Prostate gland (tissue), 2 donors: ENCODE measurements around the gene A3GALT2. TPM values are rescaled to one million over a fixed set of nuclear protein-coding genes. Genes with fewer than 3 reads are reported as not detected.

Experiments used
- DNase-seq: peaks from one replicate; pipeline ENCODE4 v3.0.0-alpha.2; 2019; ENCODE audit warnings: low spot score
- H3K27ac ChIP-seq, 2 donors: fragments of 200-600 bp; sonication (generic); 2 replicates each; pipeline ENCODE4 v1.5.1; 2017 to 2019
- H3K27me3 ChIP-seq: fragments of 200-600 bp; sonication (generic); replicated peaks from 2 replicates; pipeline ENCODE4 v1.5.1; 2019; ENCODE audit not compliant: insufficient read depth
- H3K36me3 ChIP-seq, 2 donors: fragments of 200-600 bp; sonication (generic); 1 replicate in 1 of 2; 2 replicates in 1 of 2; pipeline versions ENCODE4 v1.5.1 to v1.8.1; 2017 to 2019
- H3K4me1 ChIP-seq: fragments of 200-600 bp; sonication (generic); replicated peaks from 2 replicates; pipeline ENCODE4 v1.5.1; 2019
- H3K4me3 ChIP-seq, 2 donors: fragments of 200-600 bp; sonication (generic); 2 replicates each; pipeline ENCODE4 v1.5.1; 2017 to 2019
- H3K9me3 ChIP-seq: fragments of 200-600 bp; sonication (generic); 2 replicates; pipeline ENCODE4 v1.5.1; 2017
- POLR2A ChIP-seq: fragments of 450-650 bp; IDR thresholded peaks from one replicate; pipeline ENCODE4 v1.6.1; 2016; ENCODE audit warnings: antibody characterized with exemption, mild to moderate bottlenecking
- POLR2AphosphoS5 ChIP-seq: sonication (generic); formaldehyde crosslinking; IDR thresholded peaks from one replicate; pipeline ENCODE4 v1.6.1; 2017; ENCODE audit warnings: antibody characterized with exemption
- WGBS: methylation state at CpG from one replicate; pipeline ENCODE4 v1.1.5; 2018; 5-methylcytosine and 5-hydroxymethylcytosine counted together
- intact Hi-C: fragments of 100-400 bp; cut with DNase I; formaldehyde crosslinking; loops from one replicate; pipeline ENCODE4 v1.14.2; 2022
- total RNA-seq, 2 donors: library from RNA; depleted of rRNA; stranded (reverse); fragments of >200 nt; gene quantifications; one replicate each; pipeline ENCODE4 v1.1.0, GENCODE V29; 2016
- TF ChIP-seq, protein P1 (sequence below), 4 experiments: fragments of 200-600 bp in 2 of 4; fragments of 450-650 bp in 2 of 4; sonication (generic) in 2 of 4; IDR thresholded peaks; 1 replicate in 3 of 4; 2 replicates in 1 of 4; pipeline ENCODE4 v1.5.1; 2016 to 2019; ENCODE audit warnings: antibody characterized with exemption in 4 of 4, mild to moderate bottlenecking in 2 of 4, moderate library complexity in 2 of 4

A3GALT2 gene
- total RNA-seq, 2 donors from 2014 or later: 0.46 TPM; not detected in 1

DNA sequence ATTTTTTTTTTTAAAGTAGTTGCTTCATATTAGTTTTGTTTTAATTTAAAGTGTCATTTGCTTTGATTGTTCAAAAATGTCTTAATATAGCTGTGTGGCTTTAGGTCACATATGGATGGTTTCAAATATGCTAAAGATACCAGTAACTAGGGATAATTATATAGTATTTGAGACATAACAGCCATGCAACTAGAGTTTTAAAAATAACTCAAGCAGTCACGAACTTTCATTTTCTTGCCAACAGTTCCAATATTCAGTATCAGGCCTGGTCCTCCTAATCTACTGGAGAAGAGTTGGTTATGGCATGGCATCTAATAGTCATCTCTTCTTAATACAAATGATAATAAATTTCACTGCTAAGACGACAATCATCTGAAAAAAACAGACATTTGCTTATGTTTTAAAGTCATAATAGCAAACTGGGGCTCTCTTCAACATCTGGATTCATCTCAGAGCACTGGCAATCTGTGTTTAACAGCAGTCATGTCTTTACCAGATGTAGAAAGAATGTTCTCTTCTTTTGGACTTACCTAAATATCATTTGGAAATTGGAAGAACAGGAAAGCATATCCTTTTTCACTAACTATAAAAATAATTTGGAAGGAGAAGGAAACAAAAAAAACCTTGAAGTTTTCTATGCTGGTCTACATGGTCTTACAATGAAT, 24.1 kb upstream of the A3GALT2 start:
- H3K4me1 ChIP-seq: peaks cover 37% of the 10 kb centered on the region
- no peaks in the 10 kb centered on the region for H3K36me3 ChIP-seq
- TF ChIP-seq POLR2A (no peak), POLR2AphosphoS5 (no peak)
- TF ChIP-seq, protein P1, sequence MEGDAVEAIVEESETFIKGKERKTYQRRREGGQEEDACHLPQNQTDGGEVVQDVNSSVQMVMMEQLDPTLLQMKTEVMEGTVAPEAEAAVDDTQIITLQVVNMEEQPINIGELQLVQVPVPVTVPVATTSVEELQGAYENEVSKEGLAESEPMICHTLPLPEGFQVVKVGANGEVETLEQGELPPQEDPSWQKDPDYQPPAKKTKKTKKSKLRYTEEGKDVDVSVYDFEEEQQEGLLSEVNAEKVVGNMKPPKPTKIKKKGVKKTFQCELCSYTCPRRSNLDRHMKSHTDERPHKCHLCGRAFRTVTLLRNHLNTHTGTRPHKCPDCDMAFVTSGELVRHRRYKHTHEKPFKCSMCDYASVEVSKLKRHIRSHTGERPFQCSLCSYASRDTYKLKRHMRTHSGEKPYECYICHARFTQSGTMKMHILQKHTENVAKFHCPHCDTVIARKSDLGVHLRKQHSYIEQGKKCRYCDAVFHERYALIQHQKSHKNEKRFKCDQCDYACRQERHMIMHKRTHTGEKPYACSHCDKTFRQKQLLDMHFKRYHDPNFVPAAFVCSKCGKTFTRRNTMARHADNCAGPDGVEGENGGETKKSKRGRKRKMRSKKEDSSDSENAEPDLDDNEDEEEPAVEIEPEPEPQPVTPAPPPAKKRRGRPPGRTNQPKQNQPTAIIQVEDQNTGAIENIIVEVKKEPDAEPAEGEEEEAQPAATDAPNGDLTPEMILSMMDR (IDR thresholded peaks at IDR 0.05): no peak
- H3K4me3 ChIP-seq: no peak overlapping the region
- DNase-seq: no peak
- intact Hi-C loops: no loop called here
- WGBS: 19% methylated on average over 2 of the region's 2 CpGs
- H3K27ac ChIP-seq: peak overlapping the region in 1 of 2 donors; percentile 97
- no peaks in the 10 kb centered on the region for H3K9me3 ChIP-seq
- no peaks in the 10 kb centered on the region for H3K27me3 ChIP-seq

DNA sequence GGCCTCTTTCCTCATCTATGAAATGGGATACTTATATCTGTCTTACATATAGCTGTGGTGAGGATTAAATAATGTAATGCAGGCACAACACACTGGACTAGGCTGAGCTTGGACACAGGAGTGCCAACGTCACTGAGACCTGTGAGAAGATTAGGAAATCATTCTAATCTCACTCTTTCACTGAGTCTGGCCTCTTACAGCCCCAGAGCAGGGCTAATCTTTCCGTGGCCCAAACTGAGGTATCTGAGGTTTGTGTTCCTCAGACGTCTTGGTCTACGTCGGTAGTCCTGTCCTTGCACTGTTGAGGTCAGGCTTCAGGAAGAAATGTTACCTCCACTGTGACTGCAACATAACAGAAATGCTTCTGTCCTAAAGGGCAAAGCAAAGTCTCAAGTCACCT, 22.6 kb upstream of the A3GALT2 start:
- Histone ChIP-seq H3K36me3 (no peaks in the 10 kb centered on the region), H3K27ac (peak overlapping the region in 1 of 2 donors; percentile 48), H3K4me3 (no peak overlapping the region), H3K27me3 (no peaks in the 10 kb centered on the region), H3K4me1 (peaks cover 49% of the 10 kb centered on the region), H3K9me3 (no peaks in the 10 kb centered on the region)
- intact Hi-C loops: no loop called here
- TF ChIP-seq POLR2AphosphoS5 (no peak), POLR2A (no peak)
- TF ChIP-seq, protein P1 (IDR thresholded peaks at IDR 0.05): no peak
- DNase-seq: no peak
- WGBS: 63% methylated on average over 5 of the region's 5 CpGs

DNA sequence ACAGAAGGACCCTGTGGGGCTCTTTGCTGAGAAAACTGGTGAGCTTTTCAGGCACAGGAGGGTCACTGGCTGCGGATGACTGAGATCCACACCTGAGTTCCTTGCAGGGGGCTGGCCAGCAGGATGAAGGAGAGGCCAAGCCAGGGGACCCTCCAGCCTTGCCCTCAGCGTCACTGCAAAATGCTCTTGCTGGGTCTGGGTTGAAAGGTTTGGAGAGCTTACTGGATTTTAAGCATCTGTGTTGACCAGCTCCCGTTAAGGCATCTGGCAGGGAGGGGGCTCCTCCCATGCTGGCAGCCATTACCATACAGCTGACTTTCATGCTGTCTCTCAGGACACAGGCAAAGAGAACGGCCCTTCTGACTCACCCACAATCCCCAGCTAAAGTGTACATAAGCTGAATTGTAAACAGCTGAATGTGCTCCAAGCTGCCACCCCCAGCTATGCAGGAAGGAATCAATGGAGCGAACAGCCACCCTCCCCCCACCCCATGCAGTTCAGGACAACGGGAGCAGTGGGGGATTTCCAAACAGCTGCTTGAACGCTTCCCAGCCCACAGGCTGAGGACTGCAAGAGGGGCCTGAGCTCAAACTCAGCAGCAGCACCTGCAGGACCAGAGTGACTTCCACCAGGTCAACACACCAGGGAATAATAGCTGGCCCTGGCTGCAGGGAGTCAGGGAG, 21.3 kb upstream of the A3GALT2 start:
- H3K4me1 ChIP-seq: peaks cover 45% of the 10 kb centered on the region
- H3K36me3 ChIP-seq: no peaks in the 10 kb centered on the region
- H3K9me3 ChIP-seq: no peaks in the 10 kb centered on the region
- H3K27ac ChIP-seq: peak overlapping the region; percentile 64 to 81
- no peak overlapping the region for H3K4me3 ChIP-seq
- peak; percentile 91 for DNase-seq
- no peak for TF ChIP-seq POLR2A
- TF ChIP-seq, protein P1 (IDR thresholded peaks at IDR 0.05): peak in 1 of 4 experiments; percentile 17
- peak; percentile 93 for TF ChIP-seq POLR2AphosphoS5
- H3K27me3 ChIP-seq: no peaks in the 10 kb centered on the region
- WGBS: 13% methylated on average over 7 of the region's 7 CpGs
- intact Hi-C loops: no loop called here

DNA sequence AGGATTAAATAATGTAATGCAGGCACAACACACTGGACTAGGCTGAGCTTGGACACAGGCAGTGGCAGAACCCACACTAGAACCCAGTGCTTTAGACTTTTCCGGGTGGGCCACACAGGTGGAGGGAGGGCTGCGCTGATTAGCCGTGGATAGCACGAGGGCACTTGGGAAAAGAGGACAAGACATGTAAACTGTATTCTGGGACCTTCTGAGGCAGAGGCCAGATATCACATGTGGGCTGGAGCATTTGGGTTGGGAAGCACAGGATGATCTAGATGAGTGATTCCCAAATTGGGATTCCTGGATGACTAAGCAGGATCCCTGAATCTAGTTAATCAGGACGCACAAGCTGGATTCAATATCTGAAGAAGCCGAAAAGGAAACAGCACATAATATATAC, 20.3 kb upstream of the A3GALT2 start:
- Histone ChIP-seq H3K36me3 (no peaks in the 10 kb centered on the region), H3K27ac (peak overlapping the region; percentile 64 to 81), H3K4me3 (no peak overlapping the region), H3K27me3 (no peaks in the 10 kb centered on the region), H3K9me3 (no peaks in the 10 kb centered on the region), H3K4me1 (peaks cover 41% of the 10 kb centered on the region)
- TF ChIP-seq, protein P1 (IDR thresholded peaks at IDR 0.05): no peak
- TF ChIP-seq POLR2A (no peak), POLR2AphosphoS5 (peak; percentile 28)
- intact Hi-C loops: no loop called here
- 53% methylated on average over 6 of the region's 6 CpGs for WGBS
- no peak for DNase-seq
